Measurements from ENCODE around the gene SKIC2. TPM values are rescaled to one million over a fixed set of nuclear protein-coding genes. Genes with fewer than 3 reads are reported as not detected.
"Not testable (repeated sequence)": the region's sequence is repeated elsewhere in the genome, so short reads cannot be mapped to it uniquely, and the experiment has no call there.

The SKIC2 gene
- total RNA-seq, 1 experiment from 2014 or later, result 68.0 TPM

- TF ChIP-seq MAX (IDR thresholded peaks at IDR 0.05) (peak; percentile 89), CBX3 (IDR thresholded peaks at IDR 0.05; ENCODE audit: low read depth) (no peak), EGR1 (IDR thresholded peaks at IDR 0.05; ENCODE audit: low read depth) (peak; percentile 90), CEBPB (IDR thresholded peaks at IDR 0.05; ENCODE audit: low read depth) (peak; percentile 89; the same call in 1 of the 2 replicates), POLR2AphosphoS5 (IDR thresholded peaks at IDR 0.05; ENCODE audit: low read depth, low read length) (peak; percentile 29; the same call in 1 of the 2 replicates)
Observed at GRCh38 chr6:31971993-31972708, 13.2 kb downstream of the SKIC2 start, which contains the start of gene DXO (continued).

- ChIA-PET CTCF (interaction anchor here (1.6 kb wide), 1 partner anchor 20 kb away, joined by 7 read pairs; no protein-coding TSS in a partner anchor), RAD21 (ENCODE audit: low non-redundant PET in 1 of 2, low total read pairs in 2 of 2, uncharacterized antibody in 2 of 2, unreplicated experiment in 2 of 2) (no interaction called here), POLR2A (interaction anchor here (0.9 to 2.4 kb wide), 2 partner anchors 14 to 137 kb away, joined by 6 to 9 read pairs; partner anchors contain the start of genes NELFE and SKIC2)
- ATAC-seq (no peak), DNase-seq (ENCODE audit: low read depth, low spot score) (no peak)
- TSS peak; percentile 77 for BruUV-seq (replicated peaks)
- Histone ChIP-seq H4K20me1 (ENCODE audit: insufficient read depth) (no peaks in the 10 kb centered on the region), H3K4me3 (replicated peaks in 1 of 2; ENCODE audit: low read depth in 1 of 2, low read length in 2 of 2) (peak overlapping the region; percentile 70 to 93), H3K27ac (ENCODE audit: low read depth, low read length) (peak overlapping the region; percentile 86), H3K27me3 (ENCODE audit: insufficient read depth, low read length) (no peaks in the 10 kb centered on the region), H3K36me3 (ENCODE audit: control insufficient read depth in 1 of 2, insufficient read depth in 2 of 2, low read length in 2 of 2) (peaks cover 3 to 16% of the 10 kb centered on the region in 2 experiments; a peak in 3 of 4 replicates), H3K9ac (ENCODE audit: low read length) (peak overlapping the region; percentile 92), H3K9me2 (ENCODE audit: insufficient read depth) (no peaks in the 10 kb centered on the region), H3K4me1 (ENCODE audit: control insufficient read depth in 1 of 2, insufficient read depth in 2 of 2, low read length in 2 of 2) (peaks cover 7 to 25% of the 10 kb centered on the region in 2 experiments; a peak in 3 of 4 replicates), H2AFZ (ENCODE audit: low read depth, low read length, poor library complexity, severe bottlenecking) (no peak overlapping the region), H3K9me3 (ENCODE audit: control insufficient read depth in 1 of 2, insufficient read depth in 1 of 2, low read depth in 1 of 2, low read length in 2 of 2) (no peaks in the 10 kb centered on the region), H3K4me2 (ENCODE audit: low read length) (peak overlapping the region; percentile 98), H3K79me2 (ENCODE audit: insufficient read depth, low read length) (peaks cover 34% of the 10 kb centered on the region)
- intact Hi-C loops (cut with micrococcal nuclease), result loop anchor here (1.0 kb wide), 1 partner anchor 14 kb away; the partner anchor contains the start of gene SKIC2
- 0 out of 2 replicates have a peak, but pooled peaks have one; percentile 44 for TF ChIP-seq SIN3A (IDR thresholded peaks at IDR 0.05; ENCODE audit: low read depth)
- TF ChIP-seq TCF7L2 (IDR thresholded peaks at IDR 0.05; ENCODE audit: borderline replicate concordance, extremely low read depth, insufficient read depth, insufficient read length), result no peak
Observed at GRCh38 chr6:31972709-31973350, 13.9 kb downstream of the SKIC2 start.

GRCh38 chr6:31976065-31976464 is 17.1 kb downstream of the SKIC2 start:
- DNase-seq (ENCODE audit: low read depth, low spot score); H2AFZ ChIP-seq (ENCODE audit: low read depth, low read length, poor library complexity, severe bottlenecking); H3K36me3 ChIP-seq (ENCODE audit: control insufficient read depth in 1 of 2, insufficient read depth in 2 of 2, low read length in 2 of 2); intact Hi-C loops (cut with micrococcal nuclease); H3K27me3 ChIP-seq (ENCODE audit: insufficient read depth, low read length); H4K20me1 ChIP-seq (ENCODE audit: insufficient read depth); POLR2A ChIA-PET; H3K9me3 ChIP-seq (ENCODE audit: control insufficient read depth in 1 of 2, insufficient read depth in 1 of 2, low read depth in 1 of 2, low read length in 2 of 2); BruUV-seq (replicated peaks); H3K4me3 ChIP-seq (replicated peaks in 1 of 2; ENCODE audit: low read depth in 1 of 2, low read length in 2 of 2); CTCF ChIA-PET; H3K9me2 ChIP-seq (ENCODE audit: insufficient read depth); ATAC-seq; H3K4me2 ChIP-seq (ENCODE audit: low read length); RAD21 ChIA-PET (ENCODE audit: low non-redundant PET in 1 of 2, low total read pairs in 2 of 2, uncharacterized antibody in 2 of 2, unreplicated experiment in 2 of 2); H3K27ac ChIP-seq (ENCODE audit: low read depth, low read length); H3K9ac ChIP-seq (ENCODE audit: low read length): not testable (repeated sequence)
- peaks cover 6 to 19% of the 10 kb centered on the region in 2 experiments; a peak in 3 of 4 replicates for H3K4me1 ChIP-seq (ENCODE audit: control insufficient read depth in 1 of 2, insufficient read depth in 2 of 2, low read length in 2 of 2)
- H3K79me2 ChIP-seq (ENCODE audit: insufficient read depth, low read length), result peaks cover 26% of the 10 kb centered on the region

Measured in HCT116 (cell line).